ENCODE data around the gene LRTM2.

The LRTM2 gene

GRCh38 chr12:1842183-1842904, 22.0 kb downstream of the LRTM2 start:
- no peak for DNase-seq (ENCODE audit: low read depth, low spot score)

- DNase-seq (ENCODE audit: low read depth, low spot score) = no peak
Observed at GRCh38 chr12:1842905-1843640, 22.7 kb downstream of the LRTM2 start.

- DNase-seq (ENCODE audit: low read depth, low spot score) = no peak
Observed at GRCh38 chr12:1843641-1844005, 23.3 kb downstream of the LRTM2 start.

GRCh38 chr12:1844223-1844622, 23.9 kb downstream of the LRTM2 start:
- no peak for DNase-seq (ENCODE audit: low read depth, low spot score)

- DNase-seq (ENCODE audit: low read depth, low spot score) = no peak
Observed at GRCh38 chr12:1844661-1845409, 24.5 kb downstream of the LRTM2 start.

GRCh38 chr12:1845427-1845826, 25.1 kb downstream of the LRTM2 start:
- no peak for DNase-seq (ENCODE audit: low read depth, low spot score)

- DNase-seq (ENCODE audit: low read depth, low spot score) = no peak
Observed at GRCh38 chr12:1845886-1846285, 25.5 kb downstream of the LRTM2 start.

GRCh38 chr12:1846421-1847405, 26.3 kb downstream of the LRTM2 start:
- DNase-seq (ENCODE audit: low read depth, low spot score) = no peak

- no peak for DNase-seq (ENCODE audit: low read depth, low spot score)
Observed at GRCh38 chr12:1847411-1847810, 27.0 kb downstream of the LRTM2 start.

GRCh38 chr12:1848146-1848545, 27.8 kb downstream of the LRTM2 start:
- no peak for DNase-seq (ENCODE audit: low read depth, low spot score)

- no peak for DNase-seq (ENCODE audit: low read depth, low spot score)
Observed at GRCh38 chr12:1848745-1849144, 28.4 kb downstream of the LRTM2 start.

- peak; percentile 46 for DNase-seq (ENCODE audit: low read depth, low spot score)
Observed at GRCh38 chr12:1851151-1851701, 30.9 kb downstream of the LRTM2 start.

GRCh38 chr12:1852076-1852475, 31.7 kb downstream of the LRTM2 start:
- no peak for DNase-seq (ENCODE audit: low read depth, low spot score)

GRCh38 chr12:1853716-1854115, 33.4 kb downstream of the LRTM2 start:
- DNase-seq (ENCODE audit: low read depth, low spot score) = no peak

- DNase-seq (ENCODE audit: low read depth, low spot score) = peak; percentile 19
Observed at GRCh38 chr12:1855241-1855640, 34.9 kb downstream of the LRTM2 start.

- DNase-seq (ENCODE audit: low read depth, low spot score) = no peak
Observed at GRCh38 chr12:1857086-1857485, 36.7 kb downstream of the LRTM2 start.

- no peak for DNase-seq (ENCODE audit: low read depth, low spot score)
Observed at GRCh38 chr12:1857821-1858220, 37.5 kb downstream of the LRTM2 start.

- no peak for DNase-seq (ENCODE audit: low read depth, low spot score)
Observed at GRCh38 chr12:1858456-1858855, 38.1 kb downstream of the LRTM2 start.

GRCh38 chr12:1859643-1860042, 39.3 kb downstream of the LRTM2 start:
- DNase-seq (ENCODE audit: low read depth, low spot score) = no peak

- DNase-seq (ENCODE audit: low read depth, low spot score) = no peak
Observed at GRCh38 chr12:1862973-1863372, 42.6 kb downstream of the LRTM2 start.

- DNase-seq (ENCODE audit: low read depth, low spot score) = no peak
Observed at GRCh38 chr12:1863823-1864222, 43.5 kb downstream of the LRTM2 start.

Data from astrocyte of the hippocampus (primary cell).